MM.1S (cell line): ENCODE measurements around the gene SPIRE2.
"Not testable (repeated sequence)": the region's sequence is repeated elsewhere in the genome, so short reads cannot be mapped to it uniquely, and the experiment has no call there.

Source experiments
- DNase-seq: peaks from one replicate; pipeline ENCODE4 v3.0.0-alpha.2; 2015
- H2AFZ ChIP-seq: fragments of 300-600 bp; sonication (generic); 2 replicates; pipeline ENCODE4 v1.6.0; 2016; ENCODE audit warnings: antibody characterized with exemption, low read length
- H3F3A ChIP-seq: fragments of 300-600 bp; sonication (generic); 2 replicates; pipeline ENCODE4 v1.6.1; 2016; ENCODE audit warnings: mild to moderate bottlenecking, antibody characterized with exemption, low read length, moderate library complexity, mixed read lengths; ENCODE audit not compliant: insufficient read depth
- H3K27ac ChIP-seq: fragments of 300-600 bp; sonication (generic); 2 replicates; pipeline ENCODE4 v1.5.1; 2016; ENCODE audit warnings: mild to moderate bottlenecking, low read length
- H3K27me3 ChIP-seq: fragments of 300-600 bp; sonication (generic); replicated peaks from 2 replicates; pipeline ENCODE4 v1.6.0; 2016; ENCODE audit warnings: low read length; ENCODE audit not compliant: insufficient read depth
- H3K36me3 ChIP-seq: fragments of 300-600 bp; sonication (generic); replicated peaks from 2 replicates; pipeline ENCODE4 v1.6.1; 2016; ENCODE audit warnings: mild to moderate bottlenecking, low read length, mixed read lengths; ENCODE audit not compliant: insufficient read depth
- H3K4me1 ChIP-seq: fragments of 300-600 bp; sonication (generic); 2 replicates; pipeline ENCODE4 v1.6.1; 2016; ENCODE audit warnings: low read length, mixed read lengths
- H3K4me2 ChIP-seq: fragments of 300-600 bp; sonication (generic); 2 replicates; pipeline ENCODE4 v1.6.0; 2016; ENCODE audit warnings: low read depth, low read length
- H3K4me3 ChIP-seq: fragments of 300-600 bp; sonication (generic); 2 replicates; pipeline ENCODE4 v1.5.1; 2016; ENCODE audit warnings: low read length, mixed read lengths
- H3K79me2 ChIP-seq: fragments of 300-600 bp; sonication (generic); 2 replicates; pipeline ENCODE4 v1.6.1; 2016; ENCODE audit warnings: mixed run types, low read length, mixed read lengths
- H3K9ac ChIP-seq: fragments of 300-600 bp; sonication (generic); 2 replicates; pipeline ENCODE4 v1.6.1; 2016; ENCODE audit warnings: low read length, mixed read lengths
- H3K9me2 ChIP-seq: fragments of 300-600 bp; sonication (generic); replicated peaks from 2 replicates; pipeline ENCODE4 v1.6.1; 2016; ENCODE audit warnings: mild to moderate bottlenecking, low read length, mixed read lengths; ENCODE audit not compliant: insufficient read depth
- H3K9me3 ChIP-seq: fragments of 300-600 bp; sonication (generic); replicated peaks from 2 replicates; pipeline ENCODE4 v1.6.1; 2016; ENCODE audit warnings: mild to moderate bottlenecking, low read length, mixed read lengths; ENCODE audit not compliant: insufficient read depth
- H4K20me1 ChIP-seq: fragments of 300-600 bp; sonication (generic); 2 replicates; pipeline ENCODE4 v1.6.1; 2016; ENCODE audit warnings: mild to moderate bottlenecking, low read length, moderate library complexity, mixed read lengths; ENCODE audit not compliant: insufficient read depth
- EZH2 ChIP-seq: fragments of 300-600 bp; sonication (generic); optimal IDR thresholded peaks from 2 replicates; pipeline ENCODE3; 2017; ENCODE audit warnings: low read depth, mild to moderate bottlenecking, antibody characterized with exemption, low read length, mixed read lengths
- EZH2phosphoT487 ChIP-seq: fragments of 300-600 bp; sonication (generic); IDR thresholded peaks from 2 replicates; pipeline ENCODE4 v1.6.1; 2018; ENCODE audit warnings: antibody characterized with exemption, low read length
- TF ChIP-seq, protein P1 (sequence below): fragments of 300-600 bp; sonication (generic); IDR thresholded peaks from 2 replicates; pipeline ENCODE4 v1.5.1; 2016; ENCODE audit warnings: antibody characterized with exemption, low read length, mixed read lengths

SPIRE2 gene

DNA sequence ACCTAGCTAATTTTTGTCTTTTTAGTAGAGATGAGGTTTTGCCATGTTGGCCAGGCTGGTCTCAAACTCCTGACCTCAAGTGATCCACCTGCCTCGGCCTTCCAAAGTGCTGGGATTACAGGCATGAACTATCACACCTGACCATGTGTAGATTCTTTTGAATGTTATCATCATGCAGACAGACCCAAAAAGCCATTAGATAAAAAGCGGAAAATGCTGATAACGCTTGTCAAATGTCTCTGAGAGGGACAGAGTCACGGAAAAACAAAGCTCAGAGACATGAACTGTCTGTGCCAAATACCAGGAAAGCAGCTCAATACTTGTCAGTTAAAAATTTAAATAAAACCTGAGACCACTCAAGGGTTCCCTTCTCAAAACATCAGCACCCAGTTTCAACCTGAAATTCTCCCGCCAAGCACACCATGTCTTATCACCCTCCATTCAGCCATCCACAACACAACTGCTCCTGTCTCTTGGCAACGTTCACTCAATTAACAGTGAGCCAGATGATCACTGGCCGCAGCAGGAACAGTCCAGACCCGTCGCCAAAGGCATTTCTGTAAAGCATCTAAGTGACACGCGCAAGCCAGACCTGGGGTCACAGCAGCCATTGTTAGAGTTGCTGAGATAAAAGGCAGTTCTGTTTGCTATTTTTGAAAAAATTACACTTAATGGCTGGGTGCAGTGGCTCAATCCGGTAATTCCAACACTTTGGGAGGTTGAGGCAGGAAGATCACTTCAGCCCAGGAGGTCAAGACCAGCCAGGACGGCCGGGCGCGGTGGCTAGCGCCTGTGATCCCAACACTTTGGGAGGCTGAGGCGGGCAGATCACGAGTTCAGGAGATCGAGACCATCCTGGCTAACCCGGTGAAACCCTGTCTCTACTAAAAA, 41.6 kb upstream of the SPIRE2 start:
- no peak for DNase-seq
- H3K4me3 ChIP-seq = no peak overlapping the region
- H4K20me1 ChIP-seq = no peaks in the 10 kb centered on the region
- H3K4me1 ChIP-seq = no peaks in the 10 kb centered on the region
- H3K27me3 ChIP-seq = no peaks in the 10 kb centered on the region
- TF ChIP-seq EZH2 (no peak), EZH2phosphoT487 (no peak)
- TF ChIP-seq, protein P1, sequence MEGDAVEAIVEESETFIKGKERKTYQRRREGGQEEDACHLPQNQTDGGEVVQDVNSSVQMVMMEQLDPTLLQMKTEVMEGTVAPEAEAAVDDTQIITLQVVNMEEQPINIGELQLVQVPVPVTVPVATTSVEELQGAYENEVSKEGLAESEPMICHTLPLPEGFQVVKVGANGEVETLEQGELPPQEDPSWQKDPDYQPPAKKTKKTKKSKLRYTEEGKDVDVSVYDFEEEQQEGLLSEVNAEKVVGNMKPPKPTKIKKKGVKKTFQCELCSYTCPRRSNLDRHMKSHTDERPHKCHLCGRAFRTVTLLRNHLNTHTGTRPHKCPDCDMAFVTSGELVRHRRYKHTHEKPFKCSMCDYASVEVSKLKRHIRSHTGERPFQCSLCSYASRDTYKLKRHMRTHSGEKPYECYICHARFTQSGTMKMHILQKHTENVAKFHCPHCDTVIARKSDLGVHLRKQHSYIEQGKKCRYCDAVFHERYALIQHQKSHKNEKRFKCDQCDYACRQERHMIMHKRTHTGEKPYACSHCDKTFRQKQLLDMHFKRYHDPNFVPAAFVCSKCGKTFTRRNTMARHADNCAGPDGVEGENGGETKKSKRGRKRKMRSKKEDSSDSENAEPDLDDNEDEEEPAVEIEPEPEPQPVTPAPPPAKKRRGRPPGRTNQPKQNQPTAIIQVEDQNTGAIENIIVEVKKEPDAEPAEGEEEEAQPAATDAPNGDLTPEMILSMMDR = no peak
- H3K27ac ChIP-seq = no peak overlapping the region
- H3K4me2 ChIP-seq = no peak overlapping the region
- H3K9me2 ChIP-seq = no peaks in the 10 kb centered on the region
- H3K9ac ChIP-seq = no peak overlapping the region
- no peaks in the 10 kb centered on the region; the same call in none of the 2 replicates for H3K79me2 ChIP-seq
- H2AFZ ChIP-seq = no peak overlapping the region
- H3F3A ChIP-seq = no peaks in the 10 kb centered on the region
- H3K36me3 ChIP-seq = no peaks in the 10 kb centered on the region
- H3K9me3 ChIP-seq = no peaks in the 10 kb centered on the region

GRCh38 chr16:89787365-89787805, 40.9 kb upstream of the SPIRE2 start:
- H3K4me2 ChIP-seq = no peak overlapping the region
- H3K9me3 ChIP-seq = no peaks in the 10 kb centered on the region
- no peak overlapping the region for H3K27ac ChIP-seq
- no peak overlapping the region for H3K4me3 ChIP-seq
- no peaks in the 10 kb centered on the region for H3K27me3 ChIP-seq
- H3K36me3 ChIP-seq = no peaks in the 10 kb centered on the region
- no peak overlapping the region for H3K9ac ChIP-seq
- no peak overlapping the region for H2AFZ ChIP-seq
- no peak for TF ChIP-seq EZH2
- TF ChIP-seq, protein P1 = no peak
- TF ChIP-seq EZH2phosphoT487 = no peak
- no peaks in the 10 kb centered on the region; the same call in none of the 2 replicates for H3K79me2 ChIP-seq
- no peaks in the 10 kb centered on the region for H3F3A ChIP-seq
- H4K20me1 ChIP-seq = no peaks in the 10 kb centered on the region
- H3K4me1 ChIP-seq = no peaks in the 10 kb centered on the region
- no peak for DNase-seq
- no peaks in the 10 kb centered on the region for H3K9me2 ChIP-seq

GRCh38 chr16:89791278-89791995, 36.8 kb upstream of the SPIRE2 start:
- no peaks in the 10 kb centered on the region for H3K9me3 ChIP-seq
- H3K27me3 ChIP-seq = no peaks in the 10 kb centered on the region
- no peak for DNase-seq
- H3K4me3 ChIP-seq = no peak overlapping the region
- TF ChIP-seq EZH2 (no peak), EZH2phosphoT487 (no peak)
- TF ChIP-seq, protein P1 = no peak
- no peaks in the 10 kb centered on the region for H3K4me1 ChIP-seq
- no peaks in the 10 kb centered on the region for H3F3A ChIP-seq
- H3K4me2 ChIP-seq = no peak overlapping the region
- H3K27ac ChIP-seq = no peak overlapping the region
- H3K9ac ChIP-seq = no peak overlapping the region
- no peaks in the 10 kb centered on the region for H3K9me2 ChIP-seq
- no peaks in the 10 kb centered on the region for H3K36me3 ChIP-seq
- no peaks in the 10 kb centered on the region; the same call in none of the 2 replicates for H3K79me2 ChIP-seq
- H2AFZ ChIP-seq = no peak overlapping the region
- H4K20me1 ChIP-seq = no peaks in the 10 kb centered on the region

DNA sequence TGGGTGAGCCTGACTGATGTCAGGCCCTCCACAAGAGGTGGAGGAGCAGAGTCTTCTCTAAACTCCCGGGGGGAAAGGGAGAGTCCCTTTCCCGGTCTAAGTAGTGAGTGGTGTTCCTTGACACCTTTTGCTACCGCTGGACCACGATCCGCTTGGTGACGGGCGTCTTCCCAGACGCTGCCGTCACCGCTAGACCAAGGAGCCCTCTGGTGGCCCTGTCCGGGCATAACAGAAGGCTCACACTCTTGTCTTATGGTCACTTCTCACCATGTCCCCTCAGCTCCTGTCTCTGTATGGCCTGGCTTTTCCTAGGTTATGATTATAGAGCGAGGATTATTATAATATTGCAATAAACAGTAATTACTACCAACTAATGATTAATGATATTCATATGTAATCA, 35.2 kb upstream of the SPIRE2 start:
- not testable (repeated sequence) for H3K79me2 ChIP-seq, H3K9me3 ChIP-seq, H3K9ac ChIP-seq, H3K36me3 ChIP-seq, H2AFZ ChIP-seq, DNase-seq, H3K27ac ChIP-seq, H3K27me3 ChIP-seq, H4K20me1 ChIP-seq, H3K4me3 ChIP-seq, H3K9me2 ChIP-seq, H3K4me2 ChIP-seq, H3F3A ChIP-seq, H3K4me1 ChIP-seq
